NB4 (cell line): ENCODE data around the gene MSL1.

Experiments used
- MYC ChIP-seq: IDR thresholded peaks from 2 replicates; pipeline ENCODE4 v1.6.1; 2011; ENCODE audit warnings: low read depth, low read length
- POLR2A ChIP-seq: IDR thresholded peaks from 2 replicates; pipeline ENCODE4 v1.6.1; 2011; ENCODE audit warnings: mild to moderate bottlenecking; ENCODE audit not compliant: insufficient read length; ENCODE audit errors: extremely low read depth
- TF ChIP-seq, protein P1 (sequence below): IDR thresholded peaks from one replicate; pipeline ENCODE4 v1.5.1; 2012; ENCODE audit warnings: low read depth, low read length
- TF ChIP-seq, protein P2 (sequence below): IDR thresholded peaks from 2 replicates; pipeline ENCODE4 v1.6.1; 2011; ENCODE audit warnings: low read depth, low read length

DNA sequence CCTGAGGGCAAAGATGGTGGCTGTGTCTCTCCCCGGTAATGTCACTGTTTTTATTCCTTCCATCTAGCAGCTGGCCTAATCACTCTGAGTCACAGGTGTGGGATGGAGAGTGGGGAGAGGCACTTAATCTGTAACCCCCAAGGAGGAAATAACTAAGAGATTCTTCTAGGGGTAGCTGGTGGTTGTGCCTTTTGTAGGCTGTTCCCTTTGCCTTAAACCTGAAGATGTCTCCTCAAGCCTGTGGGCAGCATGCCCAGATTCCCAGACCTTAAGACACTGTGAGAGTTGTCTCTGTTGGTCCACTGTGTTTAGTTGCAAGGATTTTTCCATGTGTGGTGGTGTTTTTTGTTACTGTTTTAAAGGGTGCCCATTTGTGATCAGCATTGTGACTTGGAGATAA, 50.0 kb downstream of the MSL1 start:
- TF ChIP-seq, protein P1, sequence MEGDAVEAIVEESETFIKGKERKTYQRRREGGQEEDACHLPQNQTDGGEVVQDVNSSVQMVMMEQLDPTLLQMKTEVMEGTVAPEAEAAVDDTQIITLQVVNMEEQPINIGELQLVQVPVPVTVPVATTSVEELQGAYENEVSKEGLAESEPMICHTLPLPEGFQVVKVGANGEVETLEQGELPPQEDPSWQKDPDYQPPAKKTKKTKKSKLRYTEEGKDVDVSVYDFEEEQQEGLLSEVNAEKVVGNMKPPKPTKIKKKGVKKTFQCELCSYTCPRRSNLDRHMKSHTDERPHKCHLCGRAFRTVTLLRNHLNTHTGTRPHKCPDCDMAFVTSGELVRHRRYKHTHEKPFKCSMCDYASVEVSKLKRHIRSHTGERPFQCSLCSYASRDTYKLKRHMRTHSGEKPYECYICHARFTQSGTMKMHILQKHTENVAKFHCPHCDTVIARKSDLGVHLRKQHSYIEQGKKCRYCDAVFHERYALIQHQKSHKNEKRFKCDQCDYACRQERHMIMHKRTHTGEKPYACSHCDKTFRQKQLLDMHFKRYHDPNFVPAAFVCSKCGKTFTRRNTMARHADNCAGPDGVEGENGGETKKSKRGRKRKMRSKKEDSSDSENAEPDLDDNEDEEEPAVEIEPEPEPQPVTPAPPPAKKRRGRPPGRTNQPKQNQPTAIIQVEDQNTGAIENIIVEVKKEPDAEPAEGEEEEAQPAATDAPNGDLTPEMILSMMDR: no peak
- TF ChIP-seq POLR2A (no peak), MYC (no peak)
- TF ChIP-seq, protein P2, sequence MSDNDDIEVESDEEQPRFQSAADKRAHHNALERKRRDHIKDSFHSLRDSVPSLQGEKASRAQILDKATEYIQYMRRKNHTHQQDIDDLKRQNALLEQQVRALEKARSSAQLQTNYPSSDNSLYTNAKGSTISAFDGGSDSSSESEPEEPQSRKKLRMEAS: no peak
